GM12874 (cell line): Measurements from ENCODE around the gene PCDHB10.

Source experiments
- CTCF ChIP-seq: IDR thresholded peaks from 2 replicates; pipeline ENCODE4 v1.5.1; 2011; ENCODE audit warnings: low read depth, mild to moderate bottlenecking, control low read depth, low read length, moderate library complexity; ENCODE audit not compliant: insufficient read depth

PCDHB10 gene

GRCh38 chr5:141192110-141192725 lies at the start of gene PCDHB10:
TSS of gene PCDHB10 (plus strand) at chr5:141192353. CDS start at chr5:141192553, 200 bp downstream.
- no peak for TF ChIP-seq CTCF

GRCh38 chr5:141149812-141150211 lies 42.3 kb upstream of the PCDHB10 start, which contains the start of gene PCDHB6:
TSS of gene PCDHB6 (plus strand) at chr5:141150057. CDS start at chr5:141150258, 201 bp downstream.
- TF ChIP-seq CTCF, result no peak

- TF ChIP-seq CTCF, result no peak
Observed at GRCh38 chr5:141150224-141150992, 41.7 kb upstream of the PCDHB10 start.

- no peak for TF ChIP-seq CTCF
Observed at GRCh38 chr5:141150993-141151325, 41.2 kb upstream of the PCDHB10 start.

- TF ChIP-seq CTCF, result no peak
Observed at GRCh38 chr5:141155540-141156374, 36.4 kb upstream of the PCDHB10 start.

- TF ChIP-seq CTCF, result no peak
Observed at GRCh38 chr5:141172381-141173204, 19.6 kb upstream of the PCDHB10 start, which contains the start of gene PCDHB7. TSS of gene PCDHB7 (plus strand) at chr5:141172644. CDS start at chr5:141172836, 192 bp downstream.
